GM18508 (cell line): ENCODE data around the gene CACNA2D2.

Source experiments
- ATAC-seq: cut with Tn5 transposase; IDR thresholded peaks from one replicate; pipeline ENCODE4 v1.9.1; 2021; ENCODE audit warnings: moderate number of reproducible peaks; ENCODE audit not compliant: insufficient read depth, unreplicated experiment

CACNA2D2 gene

DNA sequence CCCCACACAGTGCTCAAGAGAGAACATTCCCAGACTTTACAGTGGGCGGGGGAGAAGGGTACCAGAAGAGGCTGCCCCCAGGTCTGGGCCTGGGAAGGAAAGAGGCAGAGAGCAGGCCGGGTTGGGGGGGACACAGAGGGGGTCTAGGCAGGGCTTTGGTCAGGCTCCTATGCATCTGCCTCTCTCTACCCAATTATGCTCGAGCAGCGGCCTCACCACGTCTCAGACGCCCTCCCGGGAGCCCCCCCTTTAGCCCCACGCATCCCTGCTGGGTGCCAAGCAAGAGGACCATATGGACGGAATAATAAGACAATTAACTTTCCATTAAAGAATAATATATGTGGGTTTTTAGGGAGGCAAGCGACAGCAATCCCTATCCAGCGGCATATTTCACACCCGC, 32.8 kb downstream of the CACNA2D2 start:
- ATAC-seq = no peak

DNA sequence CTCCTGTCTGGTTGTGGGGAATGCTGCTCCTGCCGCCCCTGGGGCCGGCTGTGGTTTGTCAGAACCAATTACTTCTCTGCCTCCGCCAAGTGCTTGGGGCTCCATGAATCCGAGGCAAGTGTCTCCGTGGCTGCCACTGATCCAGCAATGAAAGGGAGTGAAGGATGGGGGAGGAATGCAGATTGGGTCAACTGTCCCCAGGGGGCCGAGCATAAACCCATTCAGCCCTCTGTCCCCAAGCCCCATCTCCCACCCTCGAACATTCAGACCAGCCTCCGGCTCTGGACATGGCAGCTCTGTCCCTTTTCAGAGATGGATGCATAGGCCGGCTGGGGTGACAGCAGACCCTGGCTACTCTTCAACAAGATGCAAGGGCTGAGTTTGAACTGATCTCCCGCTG, 35.5 kb downstream of the CACNA2D2 start:
- ATAC-seq = no peak

DNA sequence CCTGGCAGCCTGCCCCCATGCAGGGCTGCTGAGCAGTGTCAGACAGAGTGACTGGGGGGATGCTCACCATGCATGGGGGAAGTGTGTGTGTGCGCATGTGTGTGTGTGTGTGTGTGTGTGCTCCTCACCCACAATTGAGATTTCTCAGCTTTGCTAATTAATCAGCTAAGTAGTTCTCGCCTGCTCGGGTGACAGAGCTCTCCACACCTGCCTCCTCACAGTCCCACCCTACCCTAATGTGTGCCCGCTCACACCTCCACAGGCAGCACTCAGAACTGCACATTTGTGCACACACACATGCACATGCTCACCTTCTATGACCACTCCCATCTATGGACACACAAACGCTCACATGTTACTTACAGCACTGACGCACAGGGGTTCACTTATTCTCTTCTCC, 37.3 kb downstream of the CACNA2D2 start:
- ATAC-seq = no peak

DNA sequence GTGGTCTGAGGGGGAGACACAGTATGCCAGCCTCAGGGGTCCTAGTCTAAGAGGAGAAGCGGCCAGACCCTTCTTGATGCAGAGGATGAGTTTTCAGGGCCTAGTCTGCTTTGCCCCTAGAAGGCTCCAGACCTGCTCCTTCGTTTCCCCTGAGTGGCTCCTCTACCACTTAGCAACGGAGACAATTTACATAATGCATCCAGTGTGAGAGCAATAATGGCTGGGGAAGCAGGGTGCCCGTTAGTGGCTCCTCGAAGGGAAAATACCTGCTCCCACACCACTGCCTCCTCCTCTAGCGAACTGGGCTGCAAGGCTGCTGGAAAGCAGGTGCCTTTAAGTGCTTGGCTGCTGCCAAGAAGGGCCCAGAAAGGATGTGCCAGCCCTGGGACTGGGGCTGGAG, 38.9 kb downstream of the CACNA2D2 start:
- no peak for ATAC-seq

DNA sequence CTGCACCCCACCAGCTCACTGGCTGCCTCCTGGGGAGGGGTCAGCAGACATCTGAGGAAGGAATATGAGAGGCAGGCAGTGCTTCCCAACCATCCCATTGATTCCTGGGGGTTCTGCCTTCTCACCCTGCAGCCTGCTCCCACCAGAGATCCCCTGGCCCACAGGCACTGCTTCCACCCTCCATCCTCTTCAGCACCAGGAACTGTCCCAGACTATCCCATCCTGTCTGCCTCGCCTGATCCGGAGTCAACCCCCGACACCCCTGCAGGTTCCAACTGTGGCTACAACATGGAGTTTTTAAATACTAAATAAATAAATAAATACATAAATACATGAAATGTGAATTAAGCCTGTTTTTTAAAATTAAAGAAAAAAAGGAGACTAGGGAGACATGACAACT, 43.6 kb downstream of the CACNA2D2 start:
- no peak for ATAC-seq

DNA sequence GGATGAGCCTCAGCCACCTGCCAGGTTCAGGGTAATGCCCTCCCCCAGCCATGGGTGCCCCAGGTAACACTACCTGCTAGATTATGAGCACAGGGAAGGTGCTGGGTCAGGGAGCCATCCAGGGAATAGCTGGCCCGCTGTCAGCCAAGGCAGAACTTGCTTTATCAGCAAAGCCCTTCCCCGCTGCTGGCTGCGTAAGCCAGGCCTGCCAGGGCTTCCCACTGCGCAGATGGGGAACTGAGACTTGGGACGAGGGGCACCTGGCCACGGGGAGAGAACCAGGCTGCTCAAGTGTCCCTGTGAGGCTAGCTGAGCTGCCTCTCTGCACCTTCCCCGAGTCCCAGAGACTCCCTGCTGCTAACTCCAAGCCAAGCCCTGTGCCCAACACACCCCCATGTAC, 45.4 kb downstream of the CACNA2D2 start:
- ATAC-seq = no peak

DNA sequence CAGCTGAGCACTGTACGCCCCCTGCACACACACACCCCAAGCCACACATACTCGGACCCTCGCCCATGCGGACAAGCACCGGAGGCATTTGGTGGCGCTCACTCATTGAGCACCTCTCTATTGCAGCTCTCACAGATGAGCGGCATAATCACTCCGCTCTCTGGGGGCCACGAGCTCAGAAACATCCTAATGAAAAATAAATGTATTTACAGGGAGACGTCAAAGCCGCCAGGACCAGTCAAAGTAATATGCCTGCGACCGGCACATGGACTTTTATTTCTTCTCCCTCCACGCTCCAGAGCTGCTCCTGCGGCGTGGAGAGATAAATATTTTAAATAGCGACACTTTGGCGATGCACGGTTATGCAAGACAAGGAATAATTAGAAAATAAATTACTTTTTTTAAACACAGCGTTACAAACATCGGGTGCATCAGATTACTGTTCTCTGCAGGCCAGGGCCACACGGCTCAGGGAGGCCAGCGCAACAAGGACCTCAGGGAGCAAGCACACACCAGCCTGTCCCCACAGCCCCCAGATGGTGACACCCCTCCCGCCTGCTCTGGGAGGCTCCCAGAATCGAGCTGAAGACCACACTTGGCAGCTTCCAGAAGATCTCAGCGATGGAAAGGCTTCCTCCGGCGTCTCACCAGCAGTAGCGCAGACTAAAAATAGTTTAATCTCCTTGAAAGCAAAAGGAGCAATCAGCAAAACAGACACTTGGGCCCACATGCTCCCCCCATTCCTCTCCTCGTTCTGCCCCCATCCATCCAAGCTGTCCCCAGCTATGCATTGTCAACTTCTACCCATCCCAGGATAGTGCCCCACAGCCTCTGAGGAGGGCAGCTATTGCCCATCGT, 48.0 kb downstream of the CACNA2D2 start:
- ATAC-seq = no peak

DNA sequence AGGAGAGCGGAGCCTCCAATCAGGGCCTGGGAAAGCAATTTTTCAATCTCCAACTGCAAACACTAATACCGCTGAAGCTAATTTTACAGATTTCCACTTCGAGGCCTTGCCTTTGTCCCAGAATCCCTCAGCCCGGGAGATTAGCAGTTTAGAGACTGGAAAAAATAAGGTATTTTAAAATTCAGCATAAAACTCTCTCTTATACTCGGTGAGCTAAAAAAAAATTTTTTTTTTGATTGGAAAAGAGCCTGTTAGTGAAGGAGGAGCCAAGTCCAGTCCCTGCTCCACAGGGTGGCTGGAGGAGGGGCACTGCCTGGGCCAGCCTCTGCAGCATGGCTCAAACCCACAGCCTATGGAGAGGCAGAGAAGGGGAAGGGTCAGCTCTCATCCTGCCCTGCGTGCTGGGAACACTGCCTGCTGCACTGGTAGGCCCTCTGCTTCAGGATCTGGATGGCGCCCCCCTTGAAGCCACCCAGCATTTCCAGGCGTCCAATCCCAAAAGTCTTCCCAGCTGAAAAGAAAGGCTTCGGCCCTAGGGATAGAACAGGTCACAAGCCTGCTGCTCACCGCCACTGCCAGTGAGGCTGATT, 48.9 kb downstream of the CACNA2D2 start:
- no peak for ATAC-seq

DNA sequence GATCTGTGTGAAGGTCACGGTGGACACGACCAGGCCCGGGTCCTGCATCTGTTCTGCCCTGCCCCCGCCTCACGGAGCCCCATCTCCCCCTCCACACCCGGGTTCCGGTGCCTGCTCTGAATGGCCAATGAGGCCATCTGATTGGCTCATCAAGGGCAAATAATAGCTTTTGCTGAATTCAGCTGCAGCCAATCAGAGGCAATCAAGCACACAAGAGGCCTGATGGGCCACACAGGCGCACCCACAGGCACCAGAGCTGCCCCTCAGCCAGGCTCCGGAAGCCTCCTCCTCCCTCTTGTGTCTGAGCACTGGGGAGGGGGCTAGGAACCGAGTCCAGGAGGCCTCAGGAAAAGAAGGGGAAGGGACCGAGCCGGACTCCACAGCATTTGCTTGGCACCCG, 49.5 kb downstream of the CACNA2D2 start:
- ATAC-seq = no peak

DNA sequence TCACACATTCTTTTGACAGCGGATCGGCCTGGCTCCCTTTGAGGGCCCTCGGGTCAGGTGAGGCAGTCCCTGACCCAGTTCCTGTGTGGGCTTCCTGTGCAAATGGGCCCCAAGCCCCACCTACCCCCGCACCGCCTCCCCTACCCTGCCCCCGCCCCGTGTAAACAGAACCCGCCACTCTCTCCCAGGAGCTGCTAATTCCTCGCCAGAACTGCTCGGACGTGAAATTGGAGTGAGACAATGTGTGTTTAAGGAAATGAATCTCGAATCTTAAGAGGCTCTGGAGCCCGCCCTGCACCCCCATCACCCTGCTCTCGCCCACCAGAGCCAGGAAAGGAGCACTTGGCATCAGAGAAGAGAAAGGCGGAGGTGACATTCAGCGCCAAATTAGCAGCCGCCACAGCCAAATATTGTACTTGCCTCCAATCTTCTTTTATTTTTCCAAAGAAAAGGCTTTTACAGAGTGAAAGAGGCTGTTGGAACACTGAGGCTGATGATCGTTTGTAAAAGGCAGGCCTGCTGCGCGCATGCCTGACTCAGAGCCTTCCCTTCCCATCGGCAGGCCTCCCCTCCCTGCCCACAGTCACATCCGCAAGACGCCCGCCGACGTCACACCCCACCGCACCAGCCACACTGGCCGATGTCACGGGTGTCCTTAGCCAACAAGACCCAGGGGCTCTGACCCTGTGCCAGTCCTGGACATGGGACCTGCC, 53.1 kb downstream of the CACNA2D2 start:
- no peak for ATAC-seq

DNA sequence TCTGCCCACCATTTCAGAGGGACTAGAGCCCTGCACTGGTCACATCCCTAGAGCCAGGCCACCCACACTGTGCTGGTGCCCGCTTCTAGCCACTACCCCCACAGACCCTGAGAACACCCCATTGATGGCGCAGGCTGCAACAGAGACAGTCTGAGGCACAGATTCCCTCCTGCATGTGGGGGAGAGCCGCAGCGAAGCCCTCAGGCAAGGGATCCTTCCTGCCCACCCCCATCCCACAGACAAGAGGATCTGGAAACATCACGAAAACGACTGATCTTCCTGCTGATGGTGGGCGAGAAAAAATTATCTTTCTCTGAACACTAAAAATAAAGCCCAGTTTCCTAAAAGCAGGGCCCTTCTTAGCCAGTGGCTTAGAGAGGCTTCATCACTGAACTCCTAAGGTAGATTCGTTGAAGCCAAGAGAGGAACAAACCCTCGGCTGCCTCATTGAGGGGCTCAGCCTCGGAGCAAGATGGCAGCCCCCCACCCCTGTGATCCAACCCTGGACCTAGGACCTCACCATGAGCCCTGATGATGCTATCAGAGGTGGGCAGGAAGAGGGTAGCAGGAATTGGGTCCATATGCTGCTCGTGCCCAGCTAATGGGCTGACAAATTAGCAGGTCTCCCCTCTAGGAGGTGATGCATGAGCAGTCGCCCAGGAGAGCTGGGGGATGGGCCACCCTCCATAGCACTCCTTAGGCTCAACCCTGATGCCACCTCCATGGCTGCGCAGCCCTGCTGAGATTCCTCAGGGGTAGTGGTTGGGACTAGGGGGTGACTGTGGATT, 54.5 kb downstream of the CACNA2D2 start:
- ATAC-seq = no peak

DNA sequence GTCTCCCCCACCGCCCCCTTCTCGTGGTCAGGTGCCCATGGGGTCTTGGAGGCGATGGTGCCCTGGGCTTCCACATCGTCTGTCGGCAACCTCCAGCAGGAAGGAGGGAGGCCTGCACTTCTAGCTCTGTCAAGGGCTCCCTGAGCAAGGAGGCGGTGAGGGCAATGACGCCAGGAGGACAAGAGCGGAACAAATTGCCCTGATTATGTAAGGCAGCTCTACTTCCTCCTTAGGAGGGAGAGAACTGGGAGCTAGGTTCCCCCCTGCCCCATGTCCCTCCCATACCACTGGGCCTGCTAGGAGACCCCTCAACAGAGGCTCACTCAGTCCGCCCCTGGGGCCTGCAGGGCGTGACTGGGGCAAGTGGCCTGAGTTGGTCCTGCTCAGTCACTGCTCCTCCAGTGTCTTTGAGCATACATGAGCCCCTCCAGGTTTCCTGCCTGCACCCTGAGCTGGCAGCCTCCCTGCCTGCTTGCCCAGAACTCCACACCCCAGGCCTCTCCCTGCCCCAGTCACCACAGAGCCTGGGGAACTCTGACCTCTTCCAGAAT, 56.1 kb downstream of the CACNA2D2 start:
- ATAC-seq = no peak

DNA sequence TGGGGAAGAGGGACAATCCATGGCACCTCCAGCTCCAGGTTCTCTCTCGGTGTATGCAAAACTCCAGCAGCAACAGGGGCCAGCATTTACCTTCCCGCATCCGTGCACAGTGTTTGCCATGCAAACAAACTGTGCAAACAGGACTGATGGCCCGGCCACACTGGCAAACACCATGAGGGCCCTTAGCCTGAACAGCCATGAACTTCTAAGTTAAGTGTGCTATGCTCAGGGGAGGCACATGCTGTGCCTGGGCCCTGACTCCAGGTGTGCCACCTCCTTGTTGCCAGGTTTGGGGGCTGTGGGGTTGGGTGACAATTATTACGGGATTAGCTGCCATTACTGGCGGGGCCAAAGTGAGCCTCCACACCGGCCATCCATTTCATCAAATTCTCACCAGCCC, 57.5 kb downstream of the CACNA2D2 start:
- no peak for ATAC-seq

DNA sequence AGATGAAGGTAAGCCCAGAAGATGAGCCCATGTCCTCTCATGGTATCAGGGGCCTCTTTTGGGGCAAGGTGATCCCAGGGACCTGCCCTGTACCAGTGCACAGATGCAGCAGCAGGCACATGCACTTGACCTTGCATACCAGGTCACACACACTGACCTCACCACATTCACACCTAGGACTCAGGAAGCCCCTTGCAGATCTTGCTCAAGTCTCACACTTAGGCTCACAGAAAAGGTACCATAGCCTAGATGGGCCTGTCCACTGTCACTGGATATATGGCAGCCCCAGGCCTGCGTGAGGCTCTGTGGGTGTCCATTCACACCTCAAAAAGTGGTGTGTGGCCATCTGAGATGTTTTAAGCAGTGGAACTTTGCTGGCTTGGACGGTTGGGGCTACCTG, 58.7 kb downstream of the CACNA2D2 start:
- no peak for ATAC-seq

DNA sequence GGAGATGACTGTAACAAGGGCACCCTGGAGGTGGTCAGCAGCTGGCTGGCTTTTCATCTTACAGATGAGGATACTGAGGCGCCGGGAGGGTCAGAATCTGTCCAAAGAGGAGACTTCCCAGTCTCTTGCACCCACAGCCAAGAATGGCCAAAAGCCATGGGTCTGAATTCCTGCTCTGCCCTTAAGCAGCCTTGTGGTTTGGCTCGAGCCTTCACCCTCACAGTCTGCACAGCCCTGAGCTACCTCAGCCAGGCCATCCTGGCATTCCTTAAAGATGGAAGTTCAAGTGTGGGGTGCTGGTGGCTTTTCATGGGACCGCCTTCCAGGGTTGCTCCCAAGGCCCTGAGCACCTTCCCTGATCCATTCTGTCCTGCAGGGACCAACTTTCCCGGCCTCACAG, 59.2 kb downstream of the CACNA2D2 start:
- no peak for ATAC-seq

DNA sequence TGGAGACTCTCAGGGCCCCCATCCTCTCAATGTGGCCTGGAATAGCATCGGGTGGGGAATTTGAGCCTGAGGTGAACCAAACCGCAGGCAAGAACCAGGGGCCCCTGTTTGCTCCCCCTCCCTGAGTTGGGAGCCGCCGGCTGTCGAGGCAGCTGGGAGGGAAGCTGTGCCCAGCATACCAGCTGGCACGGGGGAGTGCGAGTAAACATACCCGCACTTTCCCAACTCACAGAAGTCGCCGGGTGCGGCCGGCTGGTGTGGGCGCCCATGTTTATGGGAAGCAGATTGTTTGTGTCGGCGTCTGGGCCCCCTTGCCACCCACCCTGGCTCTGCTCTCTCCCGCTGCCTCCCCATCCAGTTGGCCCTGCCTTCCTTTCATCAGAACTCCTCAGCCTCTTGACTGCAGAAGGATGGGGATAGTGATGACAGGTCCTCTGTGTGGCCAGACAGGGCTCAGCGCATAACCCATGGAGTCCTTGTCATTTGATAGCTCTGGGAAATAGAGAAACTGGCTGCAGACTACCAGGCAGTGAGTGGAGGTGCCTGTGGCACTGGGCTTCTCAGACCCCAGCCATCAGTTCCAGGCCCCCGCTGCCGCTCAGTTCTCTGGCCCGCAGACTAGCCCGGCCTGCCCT, 60.4 kb downstream of the CACNA2D2 start:
- ATAC-seq = no peak

DNA sequence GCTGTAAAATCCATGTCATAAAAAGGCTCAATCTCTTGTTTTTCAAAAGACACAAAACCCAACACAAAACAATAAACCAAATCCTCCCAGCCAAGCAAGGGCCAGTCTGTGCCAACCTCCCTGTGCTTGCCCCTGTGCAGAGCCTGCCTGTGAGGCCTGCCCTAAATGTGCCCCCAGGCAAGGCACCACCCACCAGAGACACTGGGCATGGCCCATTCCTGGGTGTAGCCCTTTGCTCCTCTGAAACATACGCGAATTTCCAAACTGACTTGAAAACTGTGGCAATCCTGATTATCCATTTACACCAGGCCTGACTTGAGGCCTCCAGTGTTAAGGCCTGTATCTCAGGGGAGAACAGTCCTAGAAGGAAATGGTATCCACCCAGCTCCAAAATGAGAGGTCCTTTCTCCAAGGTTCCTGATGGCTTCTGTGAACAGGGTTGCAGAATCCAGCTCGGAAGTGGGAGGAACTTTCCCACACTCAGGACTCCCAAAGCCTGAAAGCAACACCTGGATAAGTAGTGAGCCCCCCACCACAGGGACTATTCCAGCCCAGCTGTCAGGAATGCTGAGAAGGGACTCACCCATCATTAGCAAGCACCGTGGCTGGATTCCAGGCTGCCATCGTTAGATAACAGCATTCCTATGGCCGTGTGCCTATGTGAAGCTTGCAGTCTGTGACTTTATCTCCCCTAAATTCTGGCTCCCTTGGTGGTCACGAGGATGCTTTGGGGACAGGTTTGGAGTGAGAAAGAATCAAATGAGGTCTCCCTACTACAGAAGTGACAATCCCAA, 61.8 kb downstream of the CACNA2D2 start:
- no peak for ATAC-seq

DNA sequence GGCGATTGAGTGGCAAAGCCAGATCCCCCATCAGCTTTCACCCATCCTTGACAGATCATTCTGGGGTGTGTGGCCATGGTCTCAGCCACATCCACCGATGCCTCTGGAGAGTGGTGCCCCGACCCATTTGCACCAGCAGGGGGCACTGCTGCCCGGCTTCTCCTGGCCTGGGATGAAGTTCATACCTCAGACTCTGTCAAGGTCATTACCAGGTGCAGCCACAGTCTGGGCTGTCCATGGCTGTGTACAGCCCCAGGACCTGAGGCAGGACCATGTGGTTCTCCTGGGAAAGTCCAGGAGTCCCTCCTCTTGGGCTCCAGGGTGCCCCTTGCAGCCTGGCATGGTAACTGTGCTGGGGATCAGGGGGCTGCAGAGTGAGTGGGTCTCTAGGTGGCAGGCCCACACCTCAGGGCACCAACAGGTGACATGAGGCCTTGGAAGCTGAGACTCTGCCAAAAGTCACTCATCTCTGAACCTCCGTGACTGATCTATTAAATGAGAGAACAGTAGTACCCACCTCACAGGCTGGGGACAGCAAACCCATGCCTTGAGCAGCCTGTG, 67.2 kb downstream of the CACNA2D2 start:
- ATAC-seq = no peak
